BJ (cell line): ENCODE results near the gene SEMA3D. TPM values are rescaled to one million over a fixed set of nuclear protein-coding genes. Genes with fewer than 3 reads are reported as not detected.

Experiments
- CTCF ChIA-PET: fragments of 350-600 bp; formaldehyde crosslinking; extraction: SDS; loops from one replicate; lab custom pipeline; 2021; ENCODE audit warnings: antibody characterized with exemption, inconsistent platforms; lab: Yijun Ruan, JAX
- POLR2A ChIA-PET: fragments of 300-600 bp; sonication (Branson Sonifier 250); formaldehyde crosslinking; extraction: SDS; loops from one replicate; lab custom pipeline; 2021; ENCODE audit warnings: antibody characterized with exemption; lab: Charles Lee
- DNase-seq: peaks from one replicate; pipeline ENCODE4 v3.0.0-alpha.2; 2011; ENCODE audit warnings: low read depth
- H3K27me3 ChIP-seq: 2 replicates; pipeline ENCODE4 v1.6.0; 2011; ENCODE audit warnings: low read length; ENCODE audit not compliant: control insufficient read depth, insufficient read depth
- H3K36me3 ChIP-seq: 2 replicates; pipeline ENCODE4 v1.5.1; 2011; ENCODE audit warnings: low read length; ENCODE audit not compliant: control insufficient read depth, insufficient read depth
- H3K4me3 ChIP-seq: 2 replicates; pipeline ENCODE4 v1.5.1; 2011; ENCODE audit warnings: low read depth, mild to moderate bottlenecking, control low read depth, low read length
- polyA plus RNA-seq: library from polyadenylated mRNA; depleted of rRNA; stranded (reverse); fragments of >200 nt; gene quantifications from 2 replicates; pipeline ENCODE4 v1.2.3, GENCODE V29; 2011
- TF ChIP-seq, protein P1 (sequence below): IDR thresholded peaks from 2 replicates; pipeline ENCODE4 v1.5.1; 2011; ENCODE audit warnings: low read depth, mild to moderate bottlenecking, control low read depth, inconsistent platforms, low read length, moderate library complexity; ENCODE audit not compliant: insufficient read depth

The SEMA3D gene
- polyA plus RNA-seq, 1 experiment = 19.9 TPM

DNA sequence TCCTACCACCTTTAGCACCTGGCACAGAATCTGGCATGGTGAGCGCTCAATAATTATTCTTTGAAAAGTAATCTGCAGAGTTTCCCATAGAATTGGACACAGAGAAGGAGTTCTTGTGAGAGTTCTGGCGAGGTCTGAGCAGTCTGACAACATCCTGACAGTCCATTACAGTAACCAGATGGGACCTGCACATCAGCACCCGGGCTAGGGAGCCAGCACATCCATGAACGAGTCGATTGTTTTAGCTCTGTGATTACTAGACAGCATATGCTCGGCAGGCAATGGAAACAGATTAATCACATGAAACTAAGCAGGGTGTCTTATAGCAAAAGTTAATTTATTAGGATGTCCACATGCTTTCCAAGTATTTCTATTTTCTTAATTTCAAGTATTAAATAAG lies 96.7 kb downstream of the SEMA3D start:
- DNase-seq = no peak
- no peak overlapping the region for H3K4me3 ChIP-seq
- H3K27me3 ChIP-seq = no peaks in the 10 kb centered on the region
- POLR2A ChIA-PET = no interaction called here
- CTCF ChIA-PET = interaction anchor here (0.8 to 0.9 kb wide), 2 partner anchors 12 to 894 kb away, joined by 3 read pairs; no protein-coding TSS in a partner anchor
- H3K36me3 ChIP-seq = no peaks in the 10 kb centered on the region
- TF ChIP-seq, protein P1, sequence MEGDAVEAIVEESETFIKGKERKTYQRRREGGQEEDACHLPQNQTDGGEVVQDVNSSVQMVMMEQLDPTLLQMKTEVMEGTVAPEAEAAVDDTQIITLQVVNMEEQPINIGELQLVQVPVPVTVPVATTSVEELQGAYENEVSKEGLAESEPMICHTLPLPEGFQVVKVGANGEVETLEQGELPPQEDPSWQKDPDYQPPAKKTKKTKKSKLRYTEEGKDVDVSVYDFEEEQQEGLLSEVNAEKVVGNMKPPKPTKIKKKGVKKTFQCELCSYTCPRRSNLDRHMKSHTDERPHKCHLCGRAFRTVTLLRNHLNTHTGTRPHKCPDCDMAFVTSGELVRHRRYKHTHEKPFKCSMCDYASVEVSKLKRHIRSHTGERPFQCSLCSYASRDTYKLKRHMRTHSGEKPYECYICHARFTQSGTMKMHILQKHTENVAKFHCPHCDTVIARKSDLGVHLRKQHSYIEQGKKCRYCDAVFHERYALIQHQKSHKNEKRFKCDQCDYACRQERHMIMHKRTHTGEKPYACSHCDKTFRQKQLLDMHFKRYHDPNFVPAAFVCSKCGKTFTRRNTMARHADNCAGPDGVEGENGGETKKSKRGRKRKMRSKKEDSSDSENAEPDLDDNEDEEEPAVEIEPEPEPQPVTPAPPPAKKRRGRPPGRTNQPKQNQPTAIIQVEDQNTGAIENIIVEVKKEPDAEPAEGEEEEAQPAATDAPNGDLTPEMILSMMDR = no peak

DNA sequence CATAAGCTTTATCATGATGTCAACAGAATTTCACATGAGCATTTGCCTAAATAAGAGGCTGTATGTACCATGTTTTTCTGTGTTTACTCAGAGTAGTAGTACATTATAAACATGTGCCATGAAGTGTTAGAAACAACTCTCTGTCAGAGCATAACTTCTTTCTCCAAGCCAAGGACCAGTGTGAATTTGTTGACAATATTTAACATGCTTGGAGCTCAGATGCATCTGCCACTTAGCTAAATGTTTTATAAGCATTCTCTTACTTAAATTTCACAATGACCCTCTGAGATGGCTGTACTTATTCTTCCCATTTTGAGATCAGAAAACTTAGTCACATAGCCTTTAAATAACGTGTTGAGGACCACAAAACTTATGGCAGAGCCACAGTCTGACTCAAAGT lies 105.0 kb downstream of the SEMA3D start:
- ChIA-PET CTCF (interaction anchor here (1.2 to 1.3 kb wide), 2 partner anchors 40 to 105 kb away, joined by 3 read pairs; partner anchors contain the start of gene SEMA3D), POLR2A (no interaction called here)
- H3K4me3 ChIP-seq = no peak overlapping the region
- TF ChIP-seq, protein P1 = no peak
- no peak for DNase-seq
- no peaks in the 10 kb centered on the region for H3K36me3 ChIP-seq
- no peaks in the 10 kb centered on the region for H3K27me3 ChIP-seq

DNA sequence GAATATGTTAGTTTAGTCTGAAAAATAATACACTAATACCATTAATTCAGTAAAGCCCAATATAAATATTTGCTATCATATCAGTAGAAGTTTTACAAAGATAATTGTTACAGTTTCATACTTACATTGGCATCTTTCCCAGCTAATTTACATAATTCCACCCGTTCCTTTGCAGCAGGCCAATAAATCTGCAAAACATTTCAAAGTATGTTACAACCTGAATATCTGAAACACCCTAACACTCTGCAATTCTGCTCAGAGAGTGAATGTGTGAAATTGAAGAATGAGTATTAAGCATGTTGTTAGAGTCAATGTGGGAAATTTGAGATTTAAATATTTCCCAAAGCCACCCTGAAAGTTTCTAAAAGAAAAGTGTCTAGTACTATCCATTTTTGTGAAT lies 105.5 kb downstream of the SEMA3D start:
- Histone ChIP-seq H3K27me3 (no peaks in the 10 kb centered on the region), H3K4me3 (no peak overlapping the region), H3K36me3 (no peaks in the 10 kb centered on the region)
- DNase-seq = no peak
- TF ChIP-seq, protein P1 = no peak
- POLR2A ChIA-PET = no interaction called here
- CTCF ChIA-PET = interaction anchor here (1.3 kb wide), 1 partner anchor 40 kb away, joined by 3 read pairs; no protein-coding TSS in a partner anchor

DNA sequence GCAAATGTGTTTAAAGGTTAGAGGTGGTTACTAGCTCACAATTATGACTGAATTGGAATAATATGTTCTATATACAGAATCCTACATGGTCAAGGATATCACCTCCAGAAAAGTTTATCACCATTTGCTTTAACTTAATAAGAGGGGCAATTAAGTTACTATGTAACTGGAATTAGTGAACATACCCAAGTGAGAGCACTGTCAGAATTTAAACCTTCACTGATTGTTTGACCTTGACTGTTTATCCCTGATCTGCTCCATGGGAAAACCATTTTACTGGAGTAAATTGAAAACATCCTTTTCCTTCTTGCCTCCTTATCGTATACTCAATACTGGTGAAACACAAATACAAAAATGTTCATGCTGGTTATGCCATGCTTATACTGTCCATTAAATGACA lies 107.4 kb downstream of the SEMA3D start:
- ChIA-PET CTCF (no interaction called here), POLR2A (no interaction called here)
- TF ChIP-seq, protein P1 = no peak
- Histone ChIP-seq H3K27me3 (no peaks in the 10 kb centered on the region), H3K36me3 (no peaks in the 10 kb centered on the region), H3K4me3 (no peak overlapping the region)
- no peak for DNase-seq

DNA sequence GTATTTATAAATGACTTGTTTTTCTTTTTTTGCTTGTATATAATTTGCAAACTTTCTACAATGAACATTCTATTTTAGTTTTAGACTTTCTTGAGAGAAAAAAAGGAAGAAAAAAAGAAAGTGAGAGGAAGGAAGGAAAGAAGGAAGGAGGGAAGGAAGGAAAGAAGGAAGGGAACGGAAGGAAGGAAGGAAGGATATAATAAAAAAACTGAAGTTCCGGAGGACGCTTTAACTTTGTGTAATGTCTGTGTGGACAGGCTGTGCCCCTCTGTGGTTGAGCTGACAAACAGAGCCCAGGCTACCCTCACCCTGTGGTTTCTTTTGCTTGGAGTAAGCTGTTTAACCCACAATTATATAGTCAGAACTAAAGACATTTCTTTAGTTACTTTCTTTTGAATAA lies 108.7 kb downstream of the SEMA3D start:
- TF ChIP-seq, protein P1 = no peak
- no peak overlapping the region for H3K4me3 ChIP-seq
- no peak for DNase-seq
- ChIA-PET POLR2A (no interaction called here), CTCF (interaction anchor here (0.7 to 1.1 kb wide), 3 partner anchors 25 to 114 kb away, joined by 3 to 5 read pairs (median 3); no protein-coding TSS in a partner anchor)
- no peaks in the 10 kb centered on the region for H3K36me3 ChIP-seq
- H3K27me3 ChIP-seq = no peaks in the 10 kb centered on the region
